ENCODE data around the gene RPS29. TPM values are rescaled to one million over a fixed set of nuclear protein-coding genes. Genes with fewer than 3 reads are reported as not detected.

RPS29 gene
- total and polyA plus RNA-seq, 2 of the 13 experiments (the other 11 are each of a cell fraction or from before 2014, with no cell fraction given) = 4,303 to 8,215 TPM

DNA sequence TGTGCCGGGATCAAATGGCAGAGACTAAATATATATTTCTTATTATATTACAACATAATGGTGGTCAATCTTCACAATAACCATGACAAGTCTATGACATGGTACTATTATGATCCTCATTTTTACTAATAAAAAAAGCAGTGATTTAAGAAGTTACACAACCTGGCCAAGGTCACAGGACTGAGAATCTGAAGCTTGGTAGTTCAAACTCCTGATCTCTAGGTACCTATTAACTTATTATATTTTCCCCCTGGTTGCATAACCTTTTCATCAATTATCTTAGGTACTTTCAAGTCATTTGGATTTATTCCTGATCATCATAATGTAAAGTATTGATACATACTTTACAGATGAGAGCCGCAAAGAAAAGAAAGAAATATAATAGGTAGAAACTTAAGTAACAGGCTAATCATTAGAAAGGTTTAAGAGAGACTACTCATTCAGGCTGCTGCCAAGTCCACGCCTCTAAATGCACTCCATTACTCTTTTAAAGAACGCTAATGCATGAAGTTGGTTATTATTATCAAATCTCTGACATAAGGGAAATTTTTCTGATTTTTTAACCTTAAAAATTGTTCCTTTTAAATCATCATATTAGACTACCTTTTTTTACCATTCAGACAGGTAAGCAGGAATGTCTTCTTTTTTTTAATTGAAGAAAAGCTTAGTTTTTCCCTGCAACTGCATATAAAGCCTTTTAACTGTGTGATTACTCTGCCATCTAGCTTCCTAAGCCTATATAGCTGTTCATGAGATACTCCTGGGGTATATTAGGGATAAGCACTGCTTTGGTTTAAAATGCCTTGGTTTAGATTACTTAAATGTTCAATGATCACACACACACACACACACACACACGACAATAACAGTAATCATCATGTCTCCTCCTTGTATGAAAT lies 35.6 kb downstream of the RPS29 start:
- no peaks in the 10 kb centered on the region for H4K20me1 ChIP-seq (ENCODE audit: insufficient read depth, low read length)
- ChIA-PET CTCF (ENCODE audit: low intra/inter-chr PET ratio, low total read pairs) (no interaction called here), POLR2A (no interaction called here)
- no peaks in the 10 kb centered on the region for H3K27me3 ChIP-seq (ENCODE audit: control insufficient read depth in 1 of 2, insufficient read depth in 2 of 2, low read length in 2 of 2)
- WGBS (ENCODE audit: low lambda C conversion rate) = 6% methylated on average over 5 of the region's 5 CpGs
- H3K4me1 ChIP-seq (ENCODE audit: insufficient read depth, low read length) = peaks cover 35% of the 10 kb centered on the region
- no peaks in the 10 kb centered on the region for H3K9me3 ChIP-seq (ENCODE audit: low read length)
- H3K79me2 ChIP-seq (ENCODE audit: insufficient read depth, low read length) = no peaks in the 10 kb centered on the region
- DNase-seq (ENCODE audit: low spot score) (peak; percentile 12), ATAC-seq (peak; percentile 58), FAIRE-seq (no peak)
- BruUV-seq (replicated peaks) = no TSS peak
- no peak overlapping the region for H3K9ac ChIP-seq (ENCODE audit: insufficient read depth, low read depth, low read length)
- intact Hi-C loops (cut with micrococcal nuclease; ENCODE audit: unreplicated experiment) (loop anchor here (5.0 kb wide), 1 partner anchor 88 kb away; no protein-coding TSS in a partner anchor), in situ Hi-C loops (cut with HindIII; ENCODE audit: extremely low pct_ligation_motif_present, low pct_unique_long_range_greater_than_20kb) (no loop called here)
- H3K4me3 ChIP-seq (replicated peaks in 1 of 3; ENCODE audit: insufficient read depth in 1 of 3, low read depth in 2 of 3, low read length in 3 of 3) = no peak overlapping the region
- H3K4me2 ChIP-seq (ENCODE audit: low read depth, low read length) = no peak overlapping the region
- TF ChIP-seq, protein P1, sequence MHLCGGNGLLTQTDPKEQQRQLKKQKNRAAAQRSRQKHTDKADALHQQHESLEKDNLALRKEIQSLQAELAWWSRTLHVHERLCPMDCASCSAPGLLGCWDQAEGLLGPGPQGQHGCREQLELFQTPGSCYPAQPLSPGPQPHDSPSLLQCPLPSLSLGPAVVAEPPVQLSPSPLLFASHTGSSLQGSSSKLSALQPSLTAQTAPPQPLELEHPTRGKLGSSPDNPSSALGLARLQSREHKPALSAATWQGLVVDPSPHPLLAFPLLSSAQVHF (CRISPR knock-in tag; IDR thresholded peaks at IDR 0.05) = no peak
- TF ChIP-seq ZNF775 (CRISPR knock-in tag; IDR thresholded peaks at IDR 0.05; ENCODE audit: borderline replicate concordance) (no peak), RELA (CRISPR knock-in tag; IDR thresholded peaks at IDR 0.05) (no peak), JARID2 (CRISPR knock-in tag; IDR thresholded peaks at IDR 0.05; ENCODE audit: insufficient replicate concordance) (no peak), ZNF260 (CRISPR knock-in tag; IDR thresholded peaks at IDR 0.05; ENCODE audit: borderline replicate concordance, low read depth) (no peak), ZNF543 (CRISPR knock-in tag; IDR thresholded peaks at IDR 0.05) (no peak), MEF2D (CRISPR knock-in tag; IDR thresholded peaks at IDR 0.05) (no peak), RFXAP (CRISPR knock-in tag; IDR thresholded peaks at IDR 0.05; ENCODE audit: borderline replicate concordance) (no peak), GTF3A (CRISPR knock-in tag; conservative IDR thresholded peaks at IDR 0.05) (no peak), CEBPB (IDR thresholded peaks at IDR 0.05; ENCODE audit: borderline replicate concordance, low read depth, low read length) (0 out of 2 replicates have a peak, but pooled peaks have one; percentile 25), RNF2 (conservative IDR thresholded peaks at IDR 0.05; ENCODE audit: low read depth) (no peak), STAG1 (CRISPR knock-in tag; IDR thresholded peaks at IDR 0.05) (peak; percentile 32; the same call in 1 of the 2 replicates), JDP2 (CRISPR knock-in tag; IDR thresholded peaks at IDR 0.05; ENCODE audit: borderline replicate concordance) (no peak)
- TF ChIP-seq, protein P2, sequence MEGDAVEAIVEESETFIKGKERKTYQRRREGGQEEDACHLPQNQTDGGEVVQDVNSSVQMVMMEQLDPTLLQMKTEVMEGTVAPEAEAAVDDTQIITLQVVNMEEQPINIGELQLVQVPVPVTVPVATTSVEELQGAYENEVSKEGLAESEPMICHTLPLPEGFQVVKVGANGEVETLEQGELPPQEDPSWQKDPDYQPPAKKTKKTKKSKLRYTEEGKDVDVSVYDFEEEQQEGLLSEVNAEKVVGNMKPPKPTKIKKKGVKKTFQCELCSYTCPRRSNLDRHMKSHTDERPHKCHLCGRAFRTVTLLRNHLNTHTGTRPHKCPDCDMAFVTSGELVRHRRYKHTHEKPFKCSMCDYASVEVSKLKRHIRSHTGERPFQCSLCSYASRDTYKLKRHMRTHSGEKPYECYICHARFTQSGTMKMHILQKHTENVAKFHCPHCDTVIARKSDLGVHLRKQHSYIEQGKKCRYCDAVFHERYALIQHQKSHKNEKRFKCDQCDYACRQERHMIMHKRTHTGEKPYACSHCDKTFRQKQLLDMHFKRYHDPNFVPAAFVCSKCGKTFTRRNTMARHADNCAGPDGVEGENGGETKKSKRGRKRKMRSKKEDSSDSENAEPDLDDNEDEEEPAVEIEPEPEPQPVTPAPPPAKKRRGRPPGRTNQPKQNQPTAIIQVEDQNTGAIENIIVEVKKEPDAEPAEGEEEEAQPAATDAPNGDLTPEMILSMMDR (CRISPR knock-in tag; IDR thresholded peaks at IDR 0.05) = peak; percentile 45
- no peak overlapping the region for H2AFZ ChIP-seq (ENCODE audit: low read length)
- no peak overlapping the region for H3K27ac ChIP-seq (ENCODE audit: extremely low read length, insufficient read depth, low read length)
- H3K36me3 ChIP-seq (replicated peaks in 1 of 2; ENCODE audit: control insufficient read depth in 1 of 2, insufficient read depth in 2 of 2, low read length in 2 of 2) = no peaks in the 10 kb centered on the region
